K562 (cell line): ENCODE data around the gene MEA1. TPM values are rescaled to one million over a fixed set of nuclear protein-coding genes. Genes with fewer than 3 reads are reported as not detected.

Experiments used
- BCLAF1 ChIP-seq, 2 experiments: fragments of 450-650 bp in 1 of 2; IDR thresholded peaks; 2 replicates each; pipeline ENCODE4 v1.6.1; 2011 to 2017; ENCODE audit warnings: low read depth in 2 of 2, antibody characterized with exemption in 1 of 2, borderline replicate concordance in 1 of 2, low read length in 1 of 2, mild to moderate bottlenecking in 1 of 2, mixed read lengths in 1 of 2; ENCODE audit not compliant: control insufficient read depth in 1 of 2
- CLOCK ChIP-seq: fragments of 250-450 bp; sonication (Bioruptor Pico); IDR thresholded peaks from 2 replicates; pipeline ENCODE4 v1.4.0; 2020; ENCODE audit warnings: mild to moderate bottlenecking, moderate library complexity, borderline replicate concordance
- KAT2B ChIP-seq: IDR thresholded peaks from one replicate; pipeline ENCODE4 v1.6.1; 2012; ENCODE audit warnings: low read depth, mild to moderate bottlenecking, control low read depth, inconsistent platforms, low read length, moderate library complexity
- KDM5B ChIP-seq: fragments of 200-600 bp; sonication (generic); IDR thresholded peaks from 2 replicates; pipeline ENCODE4 v1.6.1; 2012; ENCODE audit warnings: low read depth, mild to moderate bottlenecking, moderate library complexity, low read length, control low read depth, inconsistent platforms; ENCODE audit not compliant: insufficient replicate concordance
- MTA2 ChIP-seq: fragments of 450-650 bp; IDR thresholded peaks from 2 replicates; pipeline ENCODE4 v1.6.1; 2016; ENCODE audit warnings: low read depth
- OTX1 ChIP-seq: fragments of 450-650 bp; formaldehyde crosslinking; IDR thresholded peaks from 2 replicates; pipeline ENCODE4 v1.4.0; 2022; ENCODE audit warnings: mild to moderate bottlenecking
- PPARD ChIP-seq: fragments of 250-450 bp; sonication (Bioruptor Pico); IDR thresholded peaks from 2 replicates; pipeline ENCODE4 v1.8.0; 2022; ENCODE audit warnings: inconsistent platforms, mild to moderate bottlenecking, moderate library complexity
- PRMT5 ChIP-seq: sonication (generic); formaldehyde crosslinking; IDR thresholded peaks from 2 replicates; pipeline ENCODE4 v1.5.0; 2020; ENCODE audit warnings: missing genetic modification reagents
- RBM14 ChIP-seq: fragments of 200-400 bp; formaldehyde crosslinking; IDR thresholded peaks from 2 replicates; pipeline ENCODE4 v1.6.1; 2018; ENCODE audit warnings: low read depth, mild to moderate bottlenecking, low read length, moderate library complexity, borderline replicate concordance; ENCODE audit not compliant: insufficient read depth
- SNRNP70 ChIP-seq: fragments of 200-400 bp; formaldehyde crosslinking; optimal IDR thresholded peaks from 2 replicates; pipeline ENCODE3; 2017; ENCODE audit warnings: low read depth, low read length
- TRIM28 ChIP-seq: fragments of 450-650 bp; IDR thresholded peaks from 2 replicates; pipeline ENCODE4 v1.6.1; 2017
- YBX1 ChIP-seq: fragments of 450-650 bp; IDR thresholded peaks from 2 replicates; pipeline ENCODE4 v1.7.1; 2016; ENCODE audit warnings: mild to moderate bottlenecking
- ZBTB7A ChIP-seq: IDR thresholded peaks from 2 replicates; pipeline ENCODE4 v1.6.1; 2011; ENCODE audit warnings: low read depth, mild to moderate bottlenecking, low read length, moderate library complexity, borderline replicate concordance; ENCODE audit not compliant: control insufficient read depth
- ZNF140 ChIP-seq: fragments of 250-450 bp; sonication (Bioruptor Pico); IDR thresholded peaks from 2 replicates; pipeline ENCODE4 v1.8.0; 2021; ENCODE audit warnings: moderate library complexity, mild to moderate bottlenecking, inconsistent platforms
- ZNF24 ChIP-seq: fragments of 450-650 bp; IDR thresholded peaks from 2 replicates; pipeline ENCODE4 v1.6.1; 2016
- ZNF408 ChIP-seq: fragments of 250-450 bp; sonication (Bioruptor Pico); IDR thresholded peaks from 2 replicates; pipeline ENCODE4 v1.4.0; 2020; ENCODE audit warnings: low read depth, mild to moderate bottlenecking, moderate library complexity
- ZNF436 ChIP-seq: fragments of 250-450, 450-650 bp; sonication (Bioruptor Pico); formaldehyde crosslinking; IDR thresholded peaks from 2 replicates; pipeline ENCODE4 v1.7.0; 2020; ENCODE audit warnings: mild to moderate bottlenecking
- ZNF589 ChIP-seq: fragments of 200-800 bp; sonication (Bioruptor generic); IDR thresholded peaks from 2 replicates; pipeline ENCODE4 v1.6.1; 2016; ENCODE audit warnings: low read depth, missing genetic modification characterization, missing compliant biosample characterization
- ZNF764 ChIP-seq: fragments of 250-450 bp; sonication (Bioruptor Pico); IDR thresholded peaks from 2 replicates; pipeline ENCODE4 v1.4.0; 2020; ENCODE audit warnings: low read depth, mild to moderate bottlenecking, moderate library complexity
- ZSCAN29 ChIP-seq: fragments of 450-650 bp; IDR thresholded peaks from 2 replicates; pipeline ENCODE4 v1.6.1; 2017
- polyA plus RNA-seq, 8 experiments: library from polyadenylated mRNA; depleted of rRNA in 4 of 8; stranded (reverse) in 5 of 8; unstranded in 3 of 8; fragments of >200 nt; fragmentation: Nextera tagmentation in 2 of 8; fragmentation: Illumina TruSeq in 1 of 8; extraction: Ambion mirVana in 2 of 8; extraction: Trizol in 1 of 8; gene quantifications; 2 replicates each; pipeline versions ENCODE4 v1.2.1 to v1.2.3, GENCODE V29; 2011 to 2014; ENCODE audit warnings: inconsistent platforms in 1 of 8, missing spikeins in 1 of 8
- total RNA-seq, 7 experiments: library from RNA; depleted of rRNA in 6 of 7; stranded (reverse); fragments of >200 nt in 6 of 7; fragmentation: Illumina TruSeq in 2 of 7; extraction: Trizol in 2 of 7; gene quantifications; 2 replicates each; pipeline versions ENCODE4 v1.2.1 to v1.2.3, GENCODE V29; 2011 to 2021; ENCODE audit warnings: low replicate concordance in 1 of 7
- TF ChIP-seq, protein P1 (sequence below): fragments of 200-400 bp; formaldehyde crosslinking; IDR thresholded peaks from 2 replicates; pipeline ENCODE4 v1.6.1; 2017; ENCODE audit warnings: mild to moderate bottlenecking, low read depth, low read length, moderate library complexity

Gene MEA1
- total and polyA plus RNA-seq, 9 of the 15 experiments (the other 6 are each of a cell fraction or from before 2014, with no cell fraction given): 86.8 to 210 (median 152) TPM

- TF ChIP-seq PPARD (CRISPR knock-in tag) (no peak), ZSCAN29 (no peak), MTA2 (no peak), YBX1 (no peak), ZNF408 (no peak), ZNF24 (no peak), RBM14 (0 out of 2 replicates have a peak, but pooled peaks have one; percentile 54), KAT2B (no peak), PRMT5 (CRISPR knock-in tag) (no peak), CLOCK (CRISPR knock-in tag) (no peak), ZNF764 (no peak), OTX1 (CRISPR knock-in tag) (no peak), ZNF436 (no peak), ZNF140 (no peak), BCLAF1 (IDR thresholded peaks at IDR 0.05; ENCODE audit: borderline replicate concordance in 1 of 2, control insufficient read depth in 1 of 2, low read depth in 2 of 2, low read length in 1 of 2) (no peak), TRIM28 (no peak), SNRNP70 (no peak), ZNF589 (CRISPR knock-in tag) (no peak), KDM5B (no peak), ZBTB7A (no peak; the same call in 1 of the 2 replicates)
- TF ChIP-seq, protein P1, sequence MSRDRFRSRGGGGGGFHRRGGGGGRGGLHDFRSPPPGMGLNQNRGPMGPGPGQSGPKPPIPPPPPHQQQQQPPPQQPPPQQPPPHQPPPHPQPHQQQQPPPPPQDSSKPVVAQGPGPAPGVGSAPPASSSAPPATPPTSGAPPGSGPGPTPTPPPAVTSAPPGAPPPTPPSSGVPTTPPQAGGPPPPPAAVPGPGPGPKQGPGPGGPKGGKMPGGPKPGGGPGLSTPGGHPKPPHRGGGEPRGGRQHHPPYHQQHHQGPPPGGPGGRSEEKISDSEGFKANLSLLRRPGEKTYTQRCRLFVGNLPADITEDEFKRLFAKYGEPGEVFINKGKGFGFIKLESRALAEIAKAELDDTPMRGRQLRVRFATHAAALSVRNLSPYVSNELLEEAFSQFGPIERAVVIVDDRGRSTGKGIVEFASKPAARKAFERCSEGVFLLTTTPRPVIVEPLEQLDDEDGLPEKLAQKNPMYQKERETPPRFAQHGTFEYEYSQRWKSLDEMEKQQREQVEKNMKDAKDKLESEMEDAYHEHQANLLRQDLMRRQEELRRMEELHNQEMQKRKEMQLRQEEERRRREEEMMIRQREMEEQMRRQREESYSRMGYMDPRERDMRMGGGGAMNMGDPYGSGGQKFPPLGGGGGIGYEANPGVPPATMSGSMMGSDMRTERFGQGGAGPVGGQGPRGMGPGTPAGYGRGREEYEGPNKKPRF: no peak
Measured at GRCh38 chr6:42978487-42978838, 35.3 kb downstream of the MEA1 start (continued).
